ENCODE results near the gene APMAP. TPM values are rescaled to one million over a fixed set of nuclear protein-coding genes. Genes with fewer than 3 reads are reported as not detected.

Gene APMAP
- total and polyA plus RNA-seq, 2 of the 13 experiments (the other 11 are each of a cell fraction or from before 2014, with no cell fraction given), result 168 to 214 TPM

DNA sequence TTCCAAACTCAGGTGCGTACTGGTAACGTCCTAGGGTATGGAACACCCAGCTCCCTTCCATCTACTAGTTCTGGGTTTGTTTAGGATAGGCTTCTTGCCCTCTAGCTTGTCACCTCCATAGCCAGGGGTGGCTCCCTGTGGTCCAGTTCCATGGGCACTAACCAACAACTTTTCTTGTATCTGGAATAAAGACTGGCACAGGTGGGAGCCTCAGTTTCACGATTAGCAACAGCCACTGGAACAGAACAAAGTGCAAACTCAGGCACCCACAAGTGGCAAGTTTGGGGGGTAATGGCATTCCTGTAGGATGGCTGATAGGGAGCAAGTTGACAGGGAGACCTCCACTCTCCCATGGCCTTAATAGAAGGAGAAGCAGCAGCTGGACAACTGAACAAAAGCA, 5.6 kb upstream of the APMAP start (continued):
- no peak for TF ChIP-seq KLF15 (CRISPR knock-in tag; IDR thresholded peaks at IDR 0.05; ENCODE audit: borderline replicate concordance)

DNA sequence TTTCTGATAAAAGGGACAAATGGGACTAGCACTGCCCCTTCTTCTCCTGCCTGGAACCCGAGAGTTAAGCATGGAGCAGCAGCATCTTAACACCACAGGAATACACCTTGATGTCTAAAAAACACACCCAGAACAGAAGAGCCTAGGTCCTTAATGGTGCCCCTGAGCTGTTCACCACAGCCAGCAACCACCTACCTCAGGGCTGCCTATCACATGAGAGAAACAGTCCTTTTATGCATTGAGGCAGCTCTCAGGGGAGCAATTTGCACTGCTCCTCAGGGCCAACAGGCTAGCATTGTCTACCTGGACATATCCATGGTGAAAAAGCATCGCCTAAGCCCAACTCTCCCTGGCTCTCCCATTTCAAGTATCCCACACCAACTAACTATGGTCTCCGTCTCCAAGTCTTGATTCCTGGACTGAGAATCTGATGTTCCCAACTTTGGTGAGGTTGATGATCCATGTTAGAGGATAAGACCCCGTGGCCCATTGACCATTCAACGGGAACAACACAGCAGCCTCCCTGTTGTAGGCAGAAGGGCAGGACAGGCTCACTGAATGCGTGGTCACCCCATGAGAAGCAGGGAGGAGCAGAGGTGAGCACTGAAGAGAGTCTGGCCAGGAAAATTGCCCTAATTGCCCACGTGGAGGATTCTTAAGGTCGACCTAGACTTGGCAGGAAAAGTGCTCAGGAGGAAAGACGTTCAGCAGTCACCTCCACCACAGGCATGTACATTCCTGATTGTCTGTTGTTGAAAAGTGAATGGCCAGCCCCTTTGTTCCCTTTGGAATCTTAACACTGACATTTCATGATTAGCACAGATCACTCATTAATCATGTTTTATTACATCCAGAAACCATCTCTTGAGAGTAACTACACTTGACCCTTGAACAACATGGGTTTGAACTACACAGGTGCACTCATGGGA, 4.2 kb upstream of the APMAP start:
- DNase-seq (ENCODE audit: low spot score), result no peak
- TF ChIP-seq HNF4A (CRISPR knock-in tag; IDR thresholded peaks at IDR 0.05), result no peak
- TF ChIP-seq SPEN (CRISPR knock-in tag; IDR thresholded peaks at IDR 0.05; ENCODE audit: low read depth), result no peak
- TF ChIP-seq MLX (CRISPR knock-in tag; IDR thresholded peaks at IDR 0.05), result no peak
- no peak for TF ChIP-seq ZNF234 (CRISPR knock-in tag; conservative IDR thresholded peaks at IDR 0.05)
- TF ChIP-seq ZNF407 (CRISPR knock-in tag; IDR thresholded peaks at IDR 0.05; ENCODE audit: not compliant biosample characterization), result no peak
- TF ChIP-seq ATF7-NPFF (CRISPR knock-in tag; IDR thresholded peaks at IDR 0.05; ENCODE audit: low read depth), result no peak
- no peak for TF ChIP-seq HNRNPL (IDR thresholded peaks at IDR 0.05; ENCODE audit: low read depth, low read length)
- no peak for TF ChIP-seq ZNF263 (CRISPR knock-in tag; IDR thresholded peaks at IDR 0.05)
- TF ChIP-seq SALL1 (CRISPR knock-in tag; IDR thresholded peaks at IDR 0.05), result no peak
- TF ChIP-seq, protein P1, sequence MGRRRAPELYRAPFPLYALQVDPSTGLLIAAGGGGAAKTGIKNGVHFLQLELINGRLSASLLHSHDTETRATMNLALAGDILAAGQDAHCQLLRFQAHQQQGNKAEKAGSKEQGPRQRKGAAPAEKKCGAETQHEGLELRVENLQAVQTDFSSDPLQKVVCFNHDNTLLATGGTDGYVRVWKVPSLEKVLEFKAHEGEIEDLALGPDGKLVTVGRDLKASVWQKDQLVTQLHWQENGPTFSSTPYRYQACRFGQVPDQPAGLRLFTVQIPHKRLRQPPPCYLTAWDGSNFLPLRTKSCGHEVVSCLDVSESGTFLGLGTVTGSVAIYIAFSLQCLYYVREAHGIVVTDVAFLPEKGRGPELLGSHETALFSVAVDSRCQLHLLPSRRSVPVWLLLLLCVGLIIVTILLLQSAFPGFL (CRISPR knock-in tag; IDR thresholded peaks at IDR 0.05), result no peak

More for the DNA sequence above, 4.2 kb upstream of the APMAP start:
- H3K27me3 ChIP-seq (ENCODE audit: control insufficient read depth in 1 of 2, insufficient read depth in 2 of 2, low read length in 2 of 2), result peaks cover 1 to 7% of the 10 kb centered on the region in 2 experiments; a peak in 2 of 5 replicates
- intact Hi-C loops (cut with micrococcal nuclease; ENCODE audit: unreplicated experiment), result loop anchor here (10.0 kb wide), 1 partner anchor 398 kb away; the partner anchor contains the start of gene ABHD12
- WGBS (ENCODE audit: low lambda C conversion rate), result 17% methylated on average over 9 of the region's 9 CpGs
- ChIA-PET CTCF (ENCODE audit: low intra/inter-chr PET ratio, low total read pairs) (interaction anchor here (3.5 to 6.9 kb wide), 2 partner anchors 68 to 182 kb away, joined by 45 to 138 read pairs; no protein-coding TSS in a partner anchor), POLR2A (interaction anchor here (0.5 to 1.1 kb wide), 2 partner anchors 60 to 1905 kb away, joined by 3 to 4 read pairs; no protein-coding TSS in a partner anchor)
- H3K4me2 ChIP-seq (ENCODE audit: low read depth, low read length), result no peak overlapping the region
- H3K27ac ChIP-seq (ENCODE audit: extremely low read length, insufficient read depth, low read length), result no peak overlapping the region
- no TSS peak for BruUV-seq (replicated peaks)
- no peak overlapping the region for H3K4me3 ChIP-seq (replicated peaks in 1 of 3; ENCODE audit: insufficient read depth in 1 of 3, low read depth in 2 of 3, low read length in 3 of 3)
- peaks cover 27% of the 10 kb centered on the region for H3K4me1 ChIP-seq (ENCODE audit: insufficient read depth, low read length)
- no peaks in the 10 kb centered on the region for H3K9me3 ChIP-seq (ENCODE audit: low read length)
- H3K36me3 ChIP-seq (replicated peaks in 1 of 2; ENCODE audit: control insufficient read depth in 1 of 2, insufficient read depth in 2 of 2, low read length in 2 of 2), result no peaks in the 10 kb centered on the region
- no peak overlapping the region for H3K9ac ChIP-seq (ENCODE audit: insufficient read depth, low read depth, low read length)
- in situ Hi-C loops (cut with HindIII; ENCODE audit: extremely low pct_ligation_motif_present, low pct_unique_long_range_greater_than_20kb), result loop anchor here (5.0 to 10.0 kb wide), 2 partner anchors 66 to 298 kb away; no protein-coding TSS in a partner anchor
- H2AFZ ChIP-seq (ENCODE audit: low read length), result no peak overlapping the region
- ATAC-seq, result no peak
- no peaks in the 10 kb centered on the region for H4K20me1 ChIP-seq (ENCODE audit: insufficient read depth, low read length)
- FAIRE-seq, result no peak
- H3K79me2 ChIP-seq (ENCODE audit: insufficient read depth, low read length), result peaks cover 7% of the 10 kb centered on the region

Data from HepG2 (cell line).